Measurements from ENCODE around the gene UBE2E1. TPM values are rescaled to one million over a fixed set of nuclear protein-coding genes. Genes with fewer than 3 reads are reported as not detected.

UBE2E1 gene
- total RNA-seq, 6 experiments from 2014 or later: 75.6 to 93.8 (median 84.2) TPM

DNA sequence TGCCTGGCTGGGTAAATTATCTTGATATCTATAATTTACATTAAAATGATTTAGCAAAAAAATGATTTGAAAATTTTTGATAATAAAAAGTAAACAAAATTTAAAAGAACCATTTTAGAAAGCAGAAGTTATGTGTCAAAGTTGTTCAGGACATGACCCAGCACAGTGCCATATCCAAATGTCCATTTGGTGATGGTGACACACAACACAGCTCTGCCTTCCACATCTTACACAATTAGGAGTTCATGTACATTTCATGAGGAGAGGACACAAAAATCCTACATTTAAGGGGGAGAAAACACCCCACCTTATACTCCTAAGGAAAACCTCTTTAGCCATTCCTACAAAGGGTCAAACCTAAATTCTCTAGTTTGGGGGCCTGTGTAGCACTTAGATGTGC, 10.7 kb upstream of the UBE2E1 start:
- DNase-seq: no peak
- no peaks in the 10 kb centered on the region for H3K9me3 Mint-ChIP-seq
- no peaks in the 10 kb centered on the region for H3K4me1 Mint-ChIP-seq (ENCODE audit: low read depth)
- peaks cover 6% of the 10 kb centered on the region; the same call in 1 of the 2 replicates for H3K27me3 Mint-ChIP-seq (ENCODE audit: insufficient read depth)
- no peaks in the 10 kb centered on the region for H3K36me3 Mint-ChIP-seq (ENCODE audit: low read depth)
- H3K27ac Mint-ChIP-seq: no peak overlapping the region
- no peak overlapping the region for H3K4me3 Mint-ChIP-seq
- TF ChIP-seq, protein P1, sequence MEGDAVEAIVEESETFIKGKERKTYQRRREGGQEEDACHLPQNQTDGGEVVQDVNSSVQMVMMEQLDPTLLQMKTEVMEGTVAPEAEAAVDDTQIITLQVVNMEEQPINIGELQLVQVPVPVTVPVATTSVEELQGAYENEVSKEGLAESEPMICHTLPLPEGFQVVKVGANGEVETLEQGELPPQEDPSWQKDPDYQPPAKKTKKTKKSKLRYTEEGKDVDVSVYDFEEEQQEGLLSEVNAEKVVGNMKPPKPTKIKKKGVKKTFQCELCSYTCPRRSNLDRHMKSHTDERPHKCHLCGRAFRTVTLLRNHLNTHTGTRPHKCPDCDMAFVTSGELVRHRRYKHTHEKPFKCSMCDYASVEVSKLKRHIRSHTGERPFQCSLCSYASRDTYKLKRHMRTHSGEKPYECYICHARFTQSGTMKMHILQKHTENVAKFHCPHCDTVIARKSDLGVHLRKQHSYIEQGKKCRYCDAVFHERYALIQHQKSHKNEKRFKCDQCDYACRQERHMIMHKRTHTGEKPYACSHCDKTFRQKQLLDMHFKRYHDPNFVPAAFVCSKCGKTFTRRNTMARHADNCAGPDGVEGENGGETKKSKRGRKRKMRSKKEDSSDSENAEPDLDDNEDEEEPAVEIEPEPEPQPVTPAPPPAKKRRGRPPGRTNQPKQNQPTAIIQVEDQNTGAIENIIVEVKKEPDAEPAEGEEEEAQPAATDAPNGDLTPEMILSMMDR (IDR thresholded peaks at IDR 0.05): no peak

DNA sequence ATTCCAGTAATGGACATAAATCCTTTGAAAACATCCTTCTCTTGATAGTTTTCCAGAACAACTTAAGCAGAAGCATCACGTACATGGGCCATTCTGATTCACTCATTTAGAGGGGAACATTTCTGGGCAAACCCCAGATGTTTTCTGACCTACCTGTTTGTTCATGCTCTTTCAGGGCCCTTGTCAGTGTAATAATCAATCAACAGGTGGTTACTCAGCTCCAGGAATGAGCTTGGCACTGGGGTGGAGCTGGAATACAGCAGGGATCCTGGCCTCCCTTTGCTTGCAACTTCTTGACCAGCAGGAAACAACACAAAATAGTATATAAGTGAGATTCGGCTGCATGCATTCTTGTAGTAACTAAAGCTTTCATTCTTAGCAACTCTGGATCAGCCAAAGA, 9.2 kb upstream of the UBE2E1 start:
- TF ChIP-seq, protein P1 (IDR thresholded peaks at IDR 0.05): no peak
- Mint-ChIP-seq H3K4me3 (no peak overlapping the region), H3K36me3 (ENCODE audit: low read depth) (no peaks in the 10 kb centered on the region), H3K9me3 (no peaks in the 10 kb centered on the region), H3K27me3 (ENCODE audit: insufficient read depth) (peaks cover 6% of the 10 kb centered on the region; the same call in 1 of the 2 replicates), H3K4me1 (ENCODE audit: low read depth) (no peaks in the 10 kb centered on the region), H3K27ac (no peak overlapping the region)
- DNase-seq: no peak

DNA sequence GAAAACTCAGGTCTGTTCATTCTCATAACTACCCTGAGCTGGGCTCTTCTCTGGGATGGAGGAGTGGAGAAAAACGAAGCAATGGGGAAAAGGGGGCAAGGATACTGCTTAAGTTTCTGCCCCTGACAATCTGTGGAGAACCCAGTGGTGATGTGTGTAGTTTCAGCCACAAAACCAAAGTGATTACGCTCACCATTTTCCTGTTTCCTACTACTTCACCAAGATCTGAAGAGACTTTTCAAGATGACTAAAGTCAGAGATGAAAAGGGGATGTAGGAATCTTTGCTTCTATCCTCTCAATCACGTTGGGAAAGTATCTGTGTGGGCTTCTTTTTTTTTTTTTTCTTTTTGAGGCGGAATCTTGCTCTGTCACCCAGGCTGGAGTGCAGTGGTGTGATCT, 8.3 kb upstream of the UBE2E1 start:
- no peak overlapping the region for H3K27ac Mint-ChIP-seq
- H3K4me1 Mint-ChIP-seq (ENCODE audit: low read depth): no peaks in the 10 kb centered on the region
- DNase-seq: no peak
- H3K9me3 Mint-ChIP-seq: no peaks in the 10 kb centered on the region
- TF ChIP-seq, protein P1 (IDR thresholded peaks at IDR 0.05): no peak
- no peak overlapping the region for H3K4me3 Mint-ChIP-seq
- peaks cover 6% of the 10 kb centered on the region; the same call in 1 of the 2 replicates for H3K27me3 Mint-ChIP-seq (ENCODE audit: insufficient read depth)
- H3K36me3 Mint-ChIP-seq (ENCODE audit: low read depth): no peaks in the 10 kb centered on the region

DNA sequence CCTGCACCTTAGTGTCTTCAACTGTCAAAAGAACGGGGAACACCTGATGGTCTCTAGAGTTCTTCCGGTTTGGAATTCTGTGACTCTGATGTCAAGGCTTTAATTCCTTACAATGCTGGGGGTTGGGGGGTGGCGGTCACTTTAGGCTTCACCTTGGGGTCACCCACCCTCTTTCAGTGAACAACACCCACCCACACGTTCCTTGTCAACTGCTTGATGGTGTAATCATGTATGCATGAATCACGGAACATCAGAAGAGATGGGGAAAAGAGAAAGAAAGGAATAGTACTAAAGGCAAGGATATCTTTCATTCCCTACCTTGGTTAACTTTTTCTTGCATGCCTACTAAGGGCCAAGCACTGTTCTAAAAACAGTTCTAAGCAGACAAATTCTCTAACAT, 7.3 kb upstream of the UBE2E1 start:
- Mint-ChIP-seq H3K4me1 (ENCODE audit: low read depth) (no peaks in the 10 kb centered on the region), H3K9me3 (no peaks in the 10 kb centered on the region), H3K27me3 (ENCODE audit: insufficient read depth) (peaks cover 6% of the 10 kb centered on the region; the same call in 1 of the 2 replicates)

DNA sequence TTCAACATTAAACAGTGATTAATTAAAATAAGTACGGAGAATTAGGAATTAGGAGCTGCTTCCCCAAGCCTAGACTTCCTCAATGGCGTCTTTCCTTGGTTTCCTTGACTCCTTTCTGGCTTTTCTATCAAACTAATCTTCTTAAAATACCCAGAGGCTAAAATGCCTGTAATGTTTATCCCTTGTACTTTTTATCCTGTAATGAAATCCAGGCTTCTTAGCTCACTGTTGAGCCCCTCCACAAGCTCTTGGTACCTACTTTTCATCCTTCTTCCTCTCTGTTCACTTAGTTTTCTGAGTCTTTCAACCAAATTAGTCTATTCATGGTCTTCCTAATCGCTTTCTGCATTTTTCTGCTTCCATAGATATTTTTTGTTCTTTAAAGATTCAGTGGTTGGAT, 6.9 kb upstream of the UBE2E1 start:
- DNase-seq: no peak
- no peak overlapping the region for H3K27ac Mint-ChIP-seq
- TF ChIP-seq, protein P1 (IDR thresholded peaks at IDR 0.05): no peak
- H3K4me3 Mint-ChIP-seq: no peak overlapping the region
- H3K27me3 Mint-ChIP-seq (ENCODE audit: insufficient read depth): peaks cover 6% of the 10 kb centered on the region; the same call in 1 of the 2 replicates
- no peaks in the 10 kb centered on the region for H3K4me1 Mint-ChIP-seq (ENCODE audit: low read depth)
- H3K36me3 Mint-ChIP-seq (ENCODE audit: low read depth): no peaks in the 10 kb centered on the region
- no peaks in the 10 kb centered on the region for H3K9me3 Mint-ChIP-seq

More for the DNA sequence above, 7.3 kb upstream of the UBE2E1 start:
- TF ChIP-seq, protein P1 (IDR thresholded peaks at IDR 0.05): no peak
- DNase-seq: no peak
- no peaks in the 10 kb centered on the region for H3K36me3 Mint-ChIP-seq (ENCODE audit: low read depth)
- no peak overlapping the region for H3K4me3 Mint-ChIP-seq
- H3K27ac Mint-ChIP-seq: no peak overlapping the region

DNA sequence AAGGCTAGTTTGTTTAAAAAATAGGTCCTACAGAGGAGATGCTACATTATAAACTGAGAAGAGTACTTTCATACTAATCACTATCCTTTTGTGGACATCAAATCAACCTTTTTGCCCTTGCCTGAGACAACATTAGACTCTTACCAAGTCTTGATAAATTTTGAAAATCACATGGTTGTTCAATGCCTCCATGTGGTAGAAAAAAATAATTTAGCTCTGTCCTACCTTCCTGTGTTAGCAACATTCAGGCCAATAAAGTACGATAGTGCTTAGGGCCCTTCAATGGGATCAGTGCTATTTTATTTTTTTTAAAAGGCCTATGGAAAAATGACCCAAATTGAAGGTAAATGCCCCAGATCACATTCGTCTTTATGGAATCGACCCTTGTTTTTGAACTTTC, 5.0 kb upstream of the UBE2E1 start:
- TF ChIP-seq, protein P1 (IDR thresholded peaks at IDR 0.05): peak; percentile 52
- Mint-ChIP-seq H3K4me3 (no peak overlapping the region), H3K27me3 (ENCODE audit: insufficient read depth) (peaks cover 6% of the 10 kb centered on the region; the same call in 1 of the 2 replicates), H3K4me1 (ENCODE audit: low read depth) (peaks cover 6% of the 10 kb centered on the region), H3K27ac (no peak overlapping the region), H3K36me3 (ENCODE audit: low read depth) (no peaks in the 10 kb centered on the region), H3K9me3 (no peaks in the 10 kb centered on the region)
- DNase-seq: no peak
